Activated T-cell treated with anti-CD3 and anti-CD28 coated beads for 1 hour (primary cell): Measurements from ENCODE around the gene SEMA4D.

Source experiments
- DNase-seq: peaks from one replicate; pipeline ENCODE4 v3.0.0-alpha.2; 2020; ENCODE audit warnings: low read depth

Gene SEMA4D

DNA sequence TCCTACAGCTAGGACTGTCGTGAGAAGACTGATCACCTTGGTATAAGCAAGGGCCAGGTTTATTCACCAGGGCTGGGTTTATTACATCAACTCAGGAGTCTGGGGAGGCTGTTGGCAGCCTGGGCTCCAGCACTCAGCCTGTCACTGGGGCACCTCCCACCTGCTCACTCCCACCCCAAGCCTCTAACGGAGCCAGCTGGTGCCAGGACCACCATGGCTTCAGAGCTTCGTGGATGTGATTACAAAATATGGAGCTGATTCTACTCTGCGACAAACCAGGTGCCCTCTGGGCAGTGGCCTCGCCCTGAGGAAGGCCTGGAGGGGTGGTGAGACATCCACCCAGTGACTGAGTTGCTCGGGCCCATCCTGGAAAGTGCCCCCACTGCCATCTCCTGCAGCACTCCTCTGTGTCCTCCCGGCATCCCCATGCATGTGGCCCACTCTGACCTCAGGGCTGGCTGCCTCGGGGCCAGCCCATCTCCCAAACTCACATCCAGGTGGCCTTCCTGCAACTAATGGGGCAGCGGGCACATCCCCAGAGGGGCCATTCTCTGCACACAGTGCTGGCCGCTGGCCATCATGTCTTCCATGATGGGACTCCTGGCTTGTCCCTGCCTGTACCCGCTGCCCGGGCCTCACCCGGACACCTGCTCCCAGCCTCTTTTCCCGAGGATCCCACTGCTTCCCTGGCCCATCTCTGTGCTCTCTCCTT, 130.0 kb downstream of the SEMA4D start:
- DNase-seq: no peak

DNA sequence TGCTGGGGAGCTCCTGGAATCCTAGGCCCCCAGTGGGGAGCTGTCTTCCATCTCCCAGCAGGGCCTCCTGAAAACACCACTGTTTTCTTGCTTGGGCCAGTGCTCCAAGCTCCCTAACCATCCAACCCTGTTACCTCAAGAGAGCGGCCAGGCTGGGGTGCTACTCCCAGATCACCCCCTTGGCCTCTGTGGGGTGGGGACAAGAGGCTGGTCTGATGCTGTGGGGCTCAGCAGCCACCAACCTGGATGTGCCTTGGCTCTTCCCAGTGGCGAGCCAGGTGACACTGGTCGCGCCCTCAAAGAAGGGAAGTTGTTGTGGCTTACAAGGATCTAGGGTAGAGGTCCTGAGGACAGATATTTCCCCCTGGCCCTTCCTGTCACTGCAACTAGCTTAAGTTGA, 130.6 kb downstream of the SEMA4D start:
- DNase-seq: no peak

- DNase-seq: no peak
Measured at GRCh38 chr9:89366711-89367110, 131.2 kb downstream of the SEMA4D start.

GRCh38 chr9:89365532-89365912, 132.4 kb downstream of the SEMA4D start:
- no peak for DNase-seq

GRCh38 chr9:89364666-89365531, 133.0 kb downstream of the SEMA4D start:
- DNase-seq: no peak

GRCh38 chr9:89363921-89364665, 133.8 kb downstream of the SEMA4D start:
- DNase-seq: no peak

DNA sequence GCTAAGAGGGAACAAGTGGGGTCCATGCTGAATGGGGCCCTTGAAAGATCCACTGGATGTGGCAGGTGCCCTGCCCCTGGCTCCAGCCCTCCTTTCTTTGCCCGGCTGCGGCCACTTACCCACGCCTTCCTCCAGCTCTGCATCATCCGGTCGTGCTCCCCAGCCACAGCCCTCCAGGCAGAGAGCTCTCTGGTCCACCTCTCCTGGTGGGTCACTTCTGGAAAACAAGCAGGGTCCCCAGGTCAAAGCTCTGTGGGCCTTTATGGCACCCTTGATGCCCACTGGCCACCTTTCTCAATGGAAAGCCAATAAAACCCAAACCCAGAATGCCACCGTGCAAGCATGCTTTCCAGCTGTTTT, 134.6 kb downstream of the SEMA4D start:
- no peak for DNase-seq

- no peak for DNase-seq
Measured at GRCh38 chr9:89362647-89363310, 135.1 kb downstream of the SEMA4D start.

- DNase-seq: no peak
Measured at GRCh38 chr9:89361816-89362646, 135.9 kb downstream of the SEMA4D start.

DNA sequence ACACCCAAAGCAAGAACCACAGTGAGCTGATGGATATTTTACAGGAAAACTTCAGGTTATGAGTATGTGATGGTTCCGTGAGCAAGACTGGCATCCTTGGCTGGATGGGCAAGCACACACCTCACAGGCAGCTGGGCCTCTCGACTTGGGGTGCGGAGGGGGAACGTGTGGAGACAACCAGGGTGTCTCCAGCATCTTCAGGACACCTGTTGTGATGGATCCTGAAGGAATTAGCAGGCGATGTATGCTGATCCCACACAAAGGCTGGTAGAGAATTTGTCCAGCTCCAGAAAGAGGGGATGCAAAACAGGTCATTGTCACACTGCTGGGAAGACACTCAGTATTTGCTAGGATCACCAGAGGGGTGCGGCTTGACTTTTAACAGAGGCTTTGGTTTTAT, 136.9 kb downstream of the SEMA4D start:
- DNase-seq: no peak

DNA sequence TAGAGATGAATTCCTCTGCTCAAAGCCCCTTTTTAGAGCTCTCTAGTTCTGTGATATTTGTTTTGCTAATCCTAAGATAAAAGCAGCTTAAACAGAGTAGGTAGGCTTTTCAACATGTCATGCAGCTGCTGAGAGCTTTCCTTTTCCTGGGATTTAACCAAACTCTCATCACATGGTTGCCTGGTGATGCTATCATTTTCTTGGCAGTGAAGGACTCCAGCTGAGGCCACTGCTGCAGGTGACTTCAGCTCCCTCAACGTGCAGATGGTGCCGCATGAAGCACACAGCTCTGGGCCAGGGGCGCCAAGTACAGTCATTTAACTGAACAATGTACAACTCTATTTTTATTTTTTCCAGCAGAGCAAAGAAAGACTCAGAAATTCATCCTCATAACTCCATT, 137.4 kb downstream of the SEMA4D start:
- DNase-seq: no peak

- DNase-seq: no peak
Measured at GRCh38 chr9:89359751-89360261, 138.1 kb downstream of the SEMA4D start.

- DNase-seq: no peak
Measured at GRCh38 chr9:89358985-89359384, 138.9 kb downstream of the SEMA4D start.

DNA sequence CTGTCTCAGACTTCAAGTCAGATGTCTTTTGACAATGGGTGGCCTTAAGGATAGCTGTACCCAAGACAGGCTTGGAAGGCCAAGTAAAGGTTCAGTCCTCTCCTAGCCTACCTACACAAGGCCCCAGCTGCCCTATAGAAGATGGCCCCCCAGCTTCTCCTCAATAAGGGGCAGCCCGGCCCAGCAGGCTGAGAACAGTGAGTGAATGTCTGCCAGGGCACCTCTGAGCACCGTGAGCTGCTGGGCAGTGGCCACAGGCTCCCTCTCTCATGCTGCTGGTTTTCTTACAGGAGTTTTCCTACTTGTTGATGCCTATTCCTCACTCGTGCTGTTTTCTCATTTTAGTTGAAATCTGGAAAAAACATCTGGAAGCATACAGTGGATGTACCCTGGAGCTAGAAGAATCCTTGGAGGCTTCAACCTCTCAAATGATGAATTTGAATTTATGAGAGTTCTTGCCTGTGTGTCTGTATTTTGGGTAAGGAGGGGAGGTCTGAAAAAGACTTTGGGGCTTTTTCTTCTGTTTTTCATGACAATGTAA, 139.5 kb downstream of the SEMA4D start:
- DNase-seq: no peak

GRCh38 chr9:89357331-89358197, 140.3 kb downstream of the SEMA4D start:
- DNase-seq: no peak

DNA sequence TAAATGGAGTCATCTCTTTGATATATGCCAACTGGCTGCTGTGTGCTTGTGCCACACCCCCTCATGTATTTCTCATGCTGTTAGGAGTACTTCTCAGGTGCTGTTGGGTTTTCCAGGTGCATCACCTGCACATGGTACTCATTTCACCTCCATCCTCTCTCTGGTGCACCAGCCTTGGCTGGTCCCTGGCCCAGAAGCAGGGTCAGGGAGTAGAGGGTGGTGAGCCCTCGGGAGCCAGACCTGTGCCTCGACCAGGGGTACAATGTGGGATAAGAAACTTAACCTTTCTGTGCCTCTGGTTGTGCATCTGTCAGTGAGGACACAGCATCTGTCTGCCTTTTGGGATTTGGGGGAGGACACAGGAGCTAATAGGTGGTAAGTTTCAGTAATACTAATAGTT, 141.1 kb downstream of the SEMA4D start:
- DNase-seq: no peak

DNA sequence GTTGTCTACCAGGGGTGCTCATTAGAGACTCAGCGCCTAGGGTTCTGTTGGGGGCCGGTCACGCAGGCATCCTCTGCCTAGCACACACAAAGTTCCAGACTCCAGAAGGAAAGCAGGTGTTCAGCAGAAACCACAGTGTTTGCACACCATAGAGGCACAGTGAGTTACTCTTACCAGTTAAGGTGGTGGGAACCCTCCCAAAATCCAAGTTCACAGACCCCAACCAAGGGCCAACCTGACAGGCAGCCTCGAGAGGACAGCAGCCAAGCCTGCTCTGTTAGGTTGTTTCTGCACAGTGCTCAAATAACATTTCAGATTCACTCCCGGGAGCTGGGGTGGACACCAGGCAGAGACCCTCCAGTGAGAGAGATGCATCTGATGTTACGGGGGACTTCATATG, 143.4 kb downstream of the SEMA4D start:
- no peak for DNase-seq

- no peak for DNase-seq
Measured at GRCh38 chr9:89353989-89354388, 143.9 kb downstream of the SEMA4D start.

DNA sequence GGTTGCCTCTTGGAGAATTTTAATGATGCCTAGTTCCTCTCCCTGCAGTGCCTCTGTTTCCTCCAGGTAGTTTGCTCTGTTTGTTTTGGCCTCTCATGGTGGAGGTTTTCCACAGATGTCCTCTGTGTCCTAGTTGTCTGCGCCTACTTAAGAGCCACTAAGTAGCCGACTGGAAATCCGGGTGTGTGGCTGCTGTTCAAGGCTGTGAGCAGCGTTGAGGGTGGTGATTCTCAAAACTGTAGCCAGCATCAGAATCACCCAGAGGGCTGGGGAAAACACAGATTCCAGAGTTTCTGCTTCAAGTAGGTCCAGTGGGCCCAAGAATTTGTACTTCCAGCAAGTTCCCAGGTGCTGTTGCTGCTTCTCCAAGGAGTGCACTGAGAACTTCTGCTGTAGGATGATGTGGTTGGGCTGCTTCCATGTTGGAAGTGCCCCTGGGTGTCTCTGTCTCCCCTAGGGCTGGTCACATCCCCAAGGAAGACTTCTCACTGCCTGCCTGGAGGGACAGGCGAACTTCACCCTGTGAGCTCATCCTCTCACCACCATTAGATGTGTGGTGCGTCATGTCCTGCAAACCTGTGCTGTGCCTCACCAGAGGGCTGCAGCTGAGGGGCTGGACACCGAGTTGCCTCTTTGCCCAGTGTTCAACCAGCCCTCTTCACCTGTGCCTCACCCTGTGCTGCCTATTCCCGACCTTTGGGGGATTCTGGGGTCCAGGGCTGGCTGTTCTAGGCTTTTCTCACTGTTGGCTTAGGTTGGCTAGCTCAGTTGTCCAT, 144.9 kb downstream of the SEMA4D start:
- no peak for DNase-seq
